GM23338 (cell line): Measurements from ENCODE around the gene ANTXR1. TPM values are rescaled to one million over a fixed set of nuclear protein-coding genes. Genes with fewer than 3 reads are reported as not detected.

Source experiments
- ATAC-seq: fragments of 200-7000 bp; cut with Tn5 transposase; 3 replicates; pipeline ENCODE4 v1.9.1; 2020
- DNase-seq: peaks from one replicate; pipeline ENCODE4 v3.0.0-alpha.2; 2015; ENCODE audit warnings: low spot score
- H2AFZ ChIP-seq: fragments of 200-600 bp; sonication (generic); 2 replicates; pipeline ENCODE4 v1.8.0; 2016; ENCODE audit warnings: antibody characterized with exemption, mild to moderate bottlenecking, moderate library complexity
- H3F3A ChIP-seq: fragments of 200-600 bp; sonication (generic); replicated peaks from 2 replicates; pipeline ENCODE4 v1.8.0; 2017; ENCODE audit warnings: antibody characterized with exemption, mixed run types, low read depth
- H3K27ac ChIP-seq: fragments of 200-600 bp; sonication (generic); 2 replicates; pipeline ENCODE4 v1.6.1; 2016; ENCODE audit warnings: low read depth
- H3K27me3 ChIP-seq: fragments of 200-600 bp; sonication (generic); 2 replicates; pipeline ENCODE4 v1.8.0; 2016; ENCODE audit warnings: mild to moderate bottlenecking, mixed run types, moderate library complexity; ENCODE audit not compliant: insufficient read depth
- H3K36me3 ChIP-seq: fragments of 200-600 bp; sonication (generic); 2 replicates; pipeline ENCODE4 v1.8.0; 2016; ENCODE audit warnings: mild to moderate bottlenecking; ENCODE audit not compliant: insufficient read depth
- H3K4me1 ChIP-seq: fragments of 200-600 bp; sonication (generic); 2 replicates; pipeline ENCODE4 v1.8.0; 2016; ENCODE audit warnings: mild to moderate bottlenecking, moderate library complexity; ENCODE audit not compliant: insufficient read depth
- H3K4me2 ChIP-seq: fragments of 200-600 bp; sonication (generic); 2 replicates; pipeline ENCODE4 v1.7.1; 2017; ENCODE audit warnings: mixed run types
- H3K4me3 ChIP-seq: fragments of 200-600 bp; sonication (generic); 2 replicates; pipeline ENCODE4 v1.6.1; 2016; ENCODE audit warnings: mixed run types
- H3K79me2 ChIP-seq: fragments of 200-600 bp; sonication (generic); replicated peaks from 2 replicates; pipeline ENCODE4 v1.8.0; 2017; ENCODE audit warnings: mild to moderate bottlenecking; ENCODE audit not compliant: insufficient read depth
- H3K9me2 ChIP-seq: fragments of 200-600 bp; sonication (generic); 2 replicates; pipeline ENCODE4 v1.8.0; 2017; ENCODE audit not compliant: insufficient read depth
- H4K20me1 ChIP-seq: fragments of 200-600 bp; sonication (generic); replicated peaks from 2 replicates; pipeline ENCODE4 v1.8.0; 2017; ENCODE audit warnings: mild to moderate bottlenecking; ENCODE audit not compliant: insufficient read depth
- H3K27ac Mint-ChIP-seq: 2 replicates; pipeline ENCODE4 v1.8.0; 2020; ENCODE audit warnings: inconsistent platforms, mild to moderate bottlenecking, moderate library complexity, mixed read lengths
- H3K27me3 Mint-ChIP-seq: 3 replicates; pipeline ENCODE4 v1.8.0; 2022; ENCODE audit warnings: low read depth, mild to moderate bottlenecking, moderate library complexity, mixed read lengths, inconsistent platforms; ENCODE audit not compliant: insufficient read depth, poor library complexity
- H3K36me3 Mint-ChIP-seq: 3 replicates; pipeline ENCODE4 v1.8.0; 2021; ENCODE audit warnings: low read depth, mild to moderate bottlenecking, inconsistent platforms, moderate library complexity, mixed read lengths
- H3K4me1 Mint-ChIP-seq: 3 replicates; pipeline ENCODE4 v1.8.0; 2020; ENCODE audit warnings: mild to moderate bottlenecking, inconsistent platforms, mixed read lengths
- H3K4me3 Mint-ChIP-seq: 3 replicates; pipeline ENCODE4 v1.8.0; 2021; ENCODE audit warnings: moderate library complexity, mild to moderate bottlenecking, inconsistent platforms, mixed read lengths
- H3K9me3 Mint-ChIP-seq: 3 replicates; pipeline ENCODE4 v1.8.0; 2020; ENCODE audit warnings: moderate library complexity, mild to moderate bottlenecking, inconsistent platforms, mixed read lengths
- EZH2 ChIP-seq: fragments of 200-600 bp; sonication (generic); IDR thresholded peaks from one replicate; pipeline ENCODE4 v1.8.0; 2017; ENCODE audit warnings: antibody characterized with exemption, mild to moderate bottlenecking, low read depth; ENCODE audit not compliant: unreplicated experiment
- EZH2phosphoT487 ChIP-seq: fragments of 200-600 bp; sonication (generic); IDR thresholded peaks from one replicate; pipeline ENCODE4 v1.8.1; 2018; ENCODE audit warnings: antibody characterized with exemption; ENCODE audit not compliant: unreplicated experiment
- JUNB ChIP-seq: IDR thresholded peaks from one replicate; pipeline ENCODE4 v1.6.1; 2016; ENCODE audit warnings: antibody characterized with exemption; ENCODE audit not compliant: unreplicated experiment
- NANOG ChIP-seq: IDR thresholded peaks from 2 replicates; pipeline ENCODE4 v1.6.1; 2016; ENCODE audit warnings: antibody characterized with exemption, borderline replicate concordance
- POLR2AphosphoS5 ChIP-seq: IDR thresholded peaks from 2 replicates; pipeline ENCODE4 v1.6.1; 2016; ENCODE audit warnings: antibody characterized with exemption, low read depth
- REST ChIP-seq: IDR thresholded peaks from one replicate; pipeline ENCODE4 v1.6.1; 2018; ENCODE audit warnings: antibody characterized with exemption; ENCODE audit not compliant: unreplicated experiment
- STAT1 ChIP-seq: IDR thresholded peaks from one replicate; pipeline ENCODE4 v1.6.1; 2016; ENCODE audit warnings: antibody characterized with exemption; ENCODE audit not compliant: unreplicated experiment
- ZNF114 ChIP-seq: fragments of 250-450 bp; sonication (Bioruptor Pico); IDR thresholded peaks from 2 replicates; pipeline ENCODE4 v1.5.0; 2020; ENCODE audit warnings: mild to moderate bottlenecking, moderate library complexity
- ZNF331 ChIP-seq: fragments of 250-450 bp; sonication (Bioruptor Pico); IDR thresholded peaks from 2 replicates; pipeline ENCODE4 v1.5.0; 2020; ENCODE audit warnings: low read depth, mild to moderate bottlenecking, moderate library complexity
- polyA plus RNA-seq: library from polyadenylated mRNA; unstranded; fragments of >200 nt; fragmentation: Nextera tagmentation; extraction: Ambion mirVana; gene quantifications from 2 replicates; pipeline ENCODE4 v1.2.1, GENCODE V29; 2016
- total RNA-seq: library from RNA; depleted of rRNA; stranded (reverse); fragments of >200 nt; shearing (Covaris generic); gene quantifications from 2 replicates; pipeline ENCODE4 v1.2.3, GENCODE V29; 2014
- TF ChIP-seq, protein P1 (sequence below): IDR thresholded peaks from 2 replicates; pipeline ENCODE4 v1.6.1; 2016; ENCODE audit warnings: antibody characterized with exemption

The ANTXR1 gene
- total and polyA plus RNA-seq, 2 experiments from 2014 or later: 16.1 to 23.1 TPM

DNA sequence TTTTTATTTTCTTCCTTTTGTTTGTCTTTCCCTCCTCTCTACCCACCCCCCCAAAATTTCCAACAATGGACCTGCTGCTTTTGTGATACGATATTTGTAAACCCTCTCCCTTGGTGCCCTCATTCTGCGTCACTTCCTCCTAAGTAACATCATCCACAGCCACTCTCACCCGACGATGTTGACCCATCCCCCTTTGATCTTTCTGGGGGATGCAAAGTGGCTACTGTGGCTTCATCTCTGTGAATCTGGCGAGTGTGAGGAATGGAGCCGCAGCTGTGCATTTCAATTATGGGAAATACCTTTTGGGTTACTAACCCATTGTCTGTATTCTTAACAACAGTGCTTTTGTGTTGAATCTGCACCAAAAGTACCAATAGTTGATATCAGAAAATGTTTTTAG, 19.4 kb downstream of the ANTXR1 start:
- no peak overlapping the region for H3K4me3 Mint-ChIP-seq
- H4K20me1 ChIP-seq: peaks cover 3% of the 10 kb centered on the region
- peaks cover 9% of the 10 kb centered on the region; the same call in 2 of the 3 replicates for H3K4me1 Mint-ChIP-seq

GRCh38 chr2:69033461-69034095, 20.6 kb downstream of the ANTXR1 start:
- Mint-ChIP-seq H3K36me3 (no peaks in the 10 kb centered on the region), H3K27me3 (peaks cover 2% of the 10 kb centered on the region), H3K4me3 (no peak overlapping the region), H3K27ac (no peak overlapping the region), H3K9me3 (no peaks in the 10 kb centered on the region), H3K4me1 (peaks cover 9% of the 10 kb centered on the region; the same call in 2 of the 3 replicates)
- ATAC-seq (no peak), DNase-seq (no peak)
- Histone ChIP-seq H3K4me1 (peaks cover 16% of the 10 kb centered on the region), H4K20me1 (peaks cover 5% of the 10 kb centered on the region), H3K9me2 (no peaks in the 10 kb centered on the region; the same call in 1 of the 2 replicates), H3K79me2 (peaks cover 46% of the 10 kb centered on the region), H3F3A (no peaks in the 10 kb centered on the region), H3K27ac (no peak overlapping the region), H3K27me3 (no peaks in the 10 kb centered on the region), H3K36me3 (no peaks in the 10 kb centered on the region), H3K4me3 (no peak overlapping the region), H2AFZ (no peak overlapping the region), H3K4me2 (no peak overlapping the region)
- TF ChIP-seq, protein P1, sequence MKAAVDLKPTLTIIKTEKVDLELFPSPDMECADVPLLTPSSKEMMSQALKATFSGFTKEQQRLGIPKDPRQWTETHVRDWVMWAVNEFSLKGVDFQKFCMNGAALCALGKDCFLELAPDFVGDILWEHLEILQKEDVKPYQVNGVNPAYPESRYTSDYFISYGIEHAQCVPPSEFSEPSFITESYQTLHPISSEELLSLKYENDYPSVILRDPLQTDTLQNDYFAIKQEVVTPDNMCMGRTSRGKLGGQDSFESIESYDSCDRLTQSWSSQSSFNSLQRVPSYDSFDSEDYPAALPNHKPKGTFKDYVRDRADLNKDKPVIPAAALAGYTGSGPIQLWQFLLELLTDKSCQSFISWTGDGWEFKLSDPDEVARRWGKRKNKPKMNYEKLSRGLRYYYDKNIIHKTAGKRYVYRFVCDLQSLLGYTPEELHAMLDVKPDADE: no peak
- TF ChIP-seq NANOG: no peak
- no peak for TF ChIP-seq REST
- no peak for TF ChIP-seq ZNF114 (CRISPR knock-in tag)

More for the DNA sequence above, 19.4 kb downstream of the ANTXR1 start:
- Mint-ChIP-seq H3K27me3 (peaks cover 2% of the 10 kb centered on the region), H3K36me3 (no peaks in the 10 kb centered on the region), H3K9me3 (no peaks in the 10 kb centered on the region), H3K27ac (no peak overlapping the region)
- Histone ChIP-seq H3K4me2 (no peak overlapping the region), H3K9me2 (no peaks in the 10 kb centered on the region; the same call in 1 of the 2 replicates), H3K27ac (no peak overlapping the region), H3K36me3 (no peaks in the 10 kb centered on the region), H3K79me2 (peaks cover 46% of the 10 kb centered on the region), H3K4me1 (peaks cover 14% of the 10 kb centered on the region), H2AFZ (no peak overlapping the region), H3F3A (no peaks in the 10 kb centered on the region), H3K27me3 (no peaks in the 10 kb centered on the region), H3K4me3 (no peak overlapping the region)
- no peak for ATAC-seq
- DNase-seq: no peak
- TF ChIP-seq EZH2phosphoT487 (no peak), ZNF331 (CRISPR knock-in tag) (no peak), JUNB (no peak), STAT1 (no peak), EZH2 (no peak), NANOG (no peak), POLR2AphosphoS5 (no peak), REST (no peak)
- TF ChIP-seq, protein P1: no peak
